Mucosa of descending colon (tissue), 3 donors: ENCODE data around the gene ZNF256. TPM values are rescaled to one million over a fixed set of nuclear protein-coding genes. Genes with fewer than 3 reads are reported as not detected.

Source experiments
- ATAC-seq: fragments of 200-7000 bp; cut with Tn5 transposase; one replicate; pipeline ENCODE4 v1.9.1; 2020; ENCODE audit warnings: mild to moderate bottlenecking, moderate library complexity
- DNase-seq, 3 donors: peaks; one replicate each; pipeline ENCODE4 v3.0.0-alpha.2; 2020
- H3K36me3 ChIP-seq: fragments of 200-600 bp; one replicate; pipeline ENCODE4 v1.8.0; 2021; ENCODE audit warnings: low read depth, mild to moderate bottlenecking
- H3K4me1 ChIP-seq: fragments of 200-600 bp; one replicate; pipeline ENCODE4 v1.8.0; 2021; ENCODE audit warnings: low read depth, mild to moderate bottlenecking
- H3K4me3 ChIP-seq: fragments of 200-600 bp; one replicate; pipeline ENCODE4 v1.8.0; 2021; ENCODE audit warnings: mild to moderate bottlenecking
- H3K9me3 ChIP-seq: fragments of 200-600 bp; one replicate; pipeline ENCODE4 v1.8.0; 2021; ENCODE audit warnings: mild to moderate bottlenecking
- intact Hi-C, 2 donors: fragments of 100-400 bp; cut with DNase I in 1 of 2; cut with micrococcal nuclease in 1 of 2; formaldehyde crosslinking; loops; one replicate each; pipeline versions ENCODE4 v1.11.0 to v1.11.1; 2022; cut with DNase I, micrococcal nuclease
- long read RNA-seq, 2 donors: library from polyadenylated mRNA; unstranded; transcript quantifications; one replicate each; pipeline ENCODE4 v2.0.0, GENCODE V29; 2019 to 2021
- total RNA-seq, 3 donors: library from RNA; stranded (reverse); fragmentation: NEBNext Ultra II Directional in 2 of 3; extraction: Animal tissue kit (Norgen Biotek cat#: 25700) in 2 of 3; gene quantifications; one replicate each; pipeline versions ENCODE4 v1.2.1 to v1.2.4, GENCODE V29; 2021 to 2023
- TF ChIP-seq, protein P1 (sequence below): fragments of 200-600 bp; IDR thresholded peaks from one replicate; pipeline ENCODE4 v1.8.0; 2022; ENCODE audit warnings: antibody characterized with exemption, mild to moderate bottlenecking
- donor health status: DM: no; HTN: no; CAD: no; lungs with moderate emphysema.
- donor health status: DM: no; HTN: no; CAD: no.
- donor health status: DM: no; HTN: yes; CAD: no.

The ZNF256 gene
- total RNA-seq: 1 to 10 TPM; 3.0 to 7.1 (median 3.7) TPM
- long read RNA-seq, donor 1, transcript ZNF256-201 (3 exons, 2,172 nt): major isoform, 5 of 8 reads
- long read RNA-seq, donor 1, partial matches to known transcripts: 0 of 8 reads
- long read RNA-seq, donor 1, other reads (novel, unspliced or antisense): 1 of 8 reads
- long read RNA-seq, donor 2, partial matches to known transcripts: 0 of 2 reads
- long read RNA-seq, donor 2, other reads (novel, unspliced or antisense): 0 of 2 reads

DNA sequence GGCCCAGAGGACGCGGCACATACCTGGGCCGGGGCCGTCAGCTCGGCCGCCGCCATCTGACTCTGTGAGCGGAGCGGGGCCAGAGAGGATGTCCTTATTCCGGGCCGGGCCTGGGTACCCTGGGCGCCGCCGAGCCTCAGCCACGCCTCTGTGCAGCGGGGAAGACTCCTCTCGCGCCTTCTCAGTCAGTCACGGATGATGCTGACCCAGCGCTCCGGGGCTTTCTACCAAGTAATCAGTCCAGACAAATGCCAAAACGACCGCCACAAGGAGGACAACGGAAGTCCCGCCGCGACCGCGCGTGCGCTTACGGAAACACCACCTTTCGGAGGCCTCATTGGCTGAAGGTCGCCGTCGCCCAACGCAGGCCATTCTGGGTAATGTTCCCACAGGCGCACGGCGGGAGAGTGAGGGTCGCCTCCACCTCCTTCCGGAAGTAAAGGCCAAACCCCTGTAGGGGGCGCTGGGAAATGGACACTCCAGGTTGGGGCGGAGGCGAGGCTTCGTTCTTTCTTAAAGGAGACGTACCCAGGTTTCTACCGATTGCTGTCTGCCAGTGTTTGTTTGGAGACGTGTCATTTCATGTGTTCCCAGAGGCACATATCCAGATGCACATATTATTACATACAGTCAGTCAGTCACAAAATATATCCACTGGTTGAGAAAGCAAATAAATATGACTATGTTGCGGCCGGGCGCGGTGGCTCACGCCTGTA is at the start of gene ZNF256:
Gene ZNF256, minus strand, starts transcription at position 288 of the 716 bp plus-strand sequence. Its CDS starts 232 bp downstream, at position 56.
- Histone ChIP-seq H3K36me3 (no peaks in the 10 kb centered on the region), H3K4me1 (peaks cover 5% of the 10 kb centered on the region), H3K9me3 (peaks cover 63% of the 10 kb centered on the region), H3K4me3 (peak within 1 kb of the TSS; percentile 67)
- intact Hi-C loops: no loop called here
- DNase-seq (peak; percentile 94 to 95 (median 94)), ATAC-seq (peak; percentile 99)
- TF ChIP-seq, protein P1, sequence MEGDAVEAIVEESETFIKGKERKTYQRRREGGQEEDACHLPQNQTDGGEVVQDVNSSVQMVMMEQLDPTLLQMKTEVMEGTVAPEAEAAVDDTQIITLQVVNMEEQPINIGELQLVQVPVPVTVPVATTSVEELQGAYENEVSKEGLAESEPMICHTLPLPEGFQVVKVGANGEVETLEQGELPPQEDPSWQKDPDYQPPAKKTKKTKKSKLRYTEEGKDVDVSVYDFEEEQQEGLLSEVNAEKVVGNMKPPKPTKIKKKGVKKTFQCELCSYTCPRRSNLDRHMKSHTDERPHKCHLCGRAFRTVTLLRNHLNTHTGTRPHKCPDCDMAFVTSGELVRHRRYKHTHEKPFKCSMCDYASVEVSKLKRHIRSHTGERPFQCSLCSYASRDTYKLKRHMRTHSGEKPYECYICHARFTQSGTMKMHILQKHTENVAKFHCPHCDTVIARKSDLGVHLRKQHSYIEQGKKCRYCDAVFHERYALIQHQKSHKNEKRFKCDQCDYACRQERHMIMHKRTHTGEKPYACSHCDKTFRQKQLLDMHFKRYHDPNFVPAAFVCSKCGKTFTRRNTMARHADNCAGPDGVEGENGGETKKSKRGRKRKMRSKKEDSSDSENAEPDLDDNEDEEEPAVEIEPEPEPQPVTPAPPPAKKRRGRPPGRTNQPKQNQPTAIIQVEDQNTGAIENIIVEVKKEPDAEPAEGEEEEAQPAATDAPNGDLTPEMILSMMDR: peak; percentile 62

DNA sequence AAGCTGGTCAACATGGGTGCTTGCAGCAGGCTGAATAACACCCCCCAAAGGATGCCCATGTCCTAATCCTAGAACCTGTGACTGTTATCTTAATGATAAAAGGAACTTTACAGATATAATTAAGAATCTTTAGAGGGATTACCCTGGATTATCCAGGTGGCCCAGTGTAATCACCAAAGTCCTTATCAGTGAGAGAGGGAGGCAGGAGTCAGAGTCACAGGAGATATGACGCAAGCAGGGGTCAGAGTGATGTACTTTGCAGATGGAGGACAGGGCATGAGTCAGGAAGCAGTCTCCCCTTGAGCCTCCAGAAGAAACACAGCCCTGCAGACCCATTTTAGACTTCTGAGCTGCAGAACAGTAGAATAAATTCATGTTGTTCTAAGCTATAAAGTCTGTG is 45.3 kb upstream of the ZNF256 start:
- no peak for ATAC-seq
- TF ChIP-seq, protein P1: no peak
- Histone ChIP-seq H3K4me1 (no peaks in the 10 kb centered on the region), H3K4me3 (no peak overlapping the region), H3K36me3 (peaks cover 12% of the 10 kb centered on the region), H3K9me3 (peaks cover 94% of the 10 kb centered on the region)
- DNase-seq: no peak
- intact Hi-C loops: no loop called here

DNA sequence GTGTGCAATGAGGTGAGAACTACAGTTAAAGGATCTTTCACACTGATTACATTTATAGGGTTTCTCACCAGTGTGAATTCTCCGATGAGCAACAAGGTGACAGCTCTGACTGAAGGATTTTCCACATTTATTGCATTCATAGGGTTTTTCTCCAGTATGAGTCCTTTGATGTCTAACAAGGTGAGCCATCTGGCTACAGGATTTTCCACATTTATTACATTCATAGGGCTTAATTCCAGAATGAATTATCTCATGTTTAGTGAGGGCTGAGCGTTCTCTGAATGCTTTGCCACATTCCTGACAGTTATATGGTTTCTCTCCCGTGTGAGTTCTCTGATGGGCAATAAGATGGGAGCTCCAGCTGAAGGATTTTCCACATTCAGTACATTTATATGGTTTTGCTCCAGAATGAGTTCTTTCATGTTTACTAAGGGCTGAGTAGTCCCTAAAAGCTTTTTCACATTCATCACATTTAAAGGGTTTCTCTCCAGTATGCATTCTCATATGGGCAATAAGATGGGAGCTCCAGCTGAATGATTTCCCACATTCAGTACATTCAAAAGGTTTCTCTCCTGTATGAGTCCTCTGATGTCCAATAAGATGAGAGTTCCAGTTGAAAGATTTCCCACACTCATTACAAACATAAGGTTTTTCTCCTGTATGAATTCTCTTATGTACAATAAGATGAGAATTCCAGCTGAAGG is 31.2 kb upstream of the ZNF256 start:
- H3K4me3 ChIP-seq: no peak overlapping the region
- intact Hi-C loops: no loop called here
- H3K36me3 ChIP-seq: peaks cover 38% of the 10 kb centered on the region
- DNase-seq: no peak
- TF ChIP-seq, protein P1: no peak
- ATAC-seq: no peak
- H3K4me1 ChIP-seq: no peaks in the 10 kb centered on the region
- H3K9me3 ChIP-seq: peaks cover 100% of the 10 kb centered on the region

DNA sequence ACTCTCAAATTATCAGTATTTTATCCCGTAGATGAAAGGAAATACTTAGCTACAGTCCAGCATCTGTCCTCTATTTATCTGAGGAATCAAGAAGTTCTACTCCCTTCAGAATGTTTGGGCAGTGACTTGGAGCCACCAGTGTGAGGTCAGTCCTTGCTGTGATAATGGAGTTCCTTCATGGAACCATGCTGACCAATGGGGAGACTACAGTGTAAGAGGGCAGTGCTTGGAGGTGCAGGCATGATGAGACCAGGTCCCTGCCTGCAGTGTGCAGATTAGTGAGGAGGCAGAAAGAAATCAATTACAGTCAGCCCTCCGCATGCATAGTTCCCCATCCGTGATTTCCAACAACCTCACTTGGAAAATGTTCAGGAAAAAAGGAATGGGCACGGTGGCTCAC is 26.9 kb upstream of the ZNF256 start, which contains the start of gene C19orf18:
Gene C19orf18, minus strand, starts transcription at position 101 of the 400 bp plus-strand sequence. CDS start 102 bp downstream, outside the sequence.
- no peaks in the 10 kb centered on the region for H3K4me1 ChIP-seq
- TF ChIP-seq, protein P1: no peak
- intact Hi-C loops: no loop called here
- DNase-seq: no peak
- H3K4me3 ChIP-seq: no peak within 1 kb of the TSS
- H3K36me3 ChIP-seq: peaks cover 5% of the 10 kb centered on the region
- H3K9me3 ChIP-seq: peaks cover 100% of the 10 kb centered on the region
- ATAC-seq: no peak

DNA sequence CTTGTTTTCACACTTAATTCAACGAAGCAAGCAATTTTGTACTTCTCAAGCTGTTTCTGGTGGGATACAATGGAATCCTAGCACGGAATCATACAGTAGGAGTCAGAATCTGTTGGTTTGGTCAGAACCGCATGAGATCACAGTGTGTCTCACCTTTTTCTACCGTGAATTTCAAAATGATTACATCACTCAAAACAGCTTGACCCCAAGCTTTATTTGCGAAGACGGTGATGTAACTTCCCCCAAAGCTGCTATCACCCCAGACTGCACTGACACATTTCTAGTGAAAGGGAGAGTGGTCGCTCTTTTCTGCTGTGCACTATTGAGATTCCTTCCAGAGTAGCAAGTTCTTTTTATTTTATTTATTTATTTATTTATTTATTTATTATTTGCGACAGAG is 17.3 kb upstream of the ZNF256 start:
- intact Hi-C loops: no loop called here
- no peaks in the 10 kb centered on the region for H3K36me3 ChIP-seq
- TF ChIP-seq, protein P1: no peak
- DNase-seq: no peak
- ATAC-seq: no peak
- H3K4me3 ChIP-seq: no peak overlapping the region
- H3K9me3 ChIP-seq: peaks cover 95% of the 10 kb centered on the region
- H3K4me1 ChIP-seq: no peaks in the 10 kb centered on the region
